ENCODE data around the gene HAS3.

Gene HAS3

GRCh38 chr16:69157196-69157595 is 51.7 kb downstream of the HAS3 start:
- no peak for DNase-seq

- DNase-seq = no peak
These were observed 54.7 kb downstream of the HAS3 start for GRCh38 chr16:69160192-69160591.

- DNase-seq = no peak
These were observed 60.1 kb downstream of the HAS3 start for GRCh38 chr16:69165584-69165983.

GRCh38 chr16:69166221-69166833 is 60.9 kb downstream of the HAS3 start:
- peak; percentile 75 to 81 for DNase-seq

GRCh38 chr16:69166946-69167930 is 61.8 kb downstream of the HAS3 start:
- no peak for DNase-seq

All from stimulated activated CD4-positive, alpha-beta T cell treated with anti-CD3 and anti-CD28 coated beads, Interleukin-2, amount 100 ng/mL, for 24 hours (primary cell).